CD14-positive monocyte (primary cell): Measurements from ENCODE around the gene TLR4. TPM values are rescaled to one million over a fixed set of nuclear protein-coding genes. Genes with fewer than 3 reads are reported as not detected.

Experiments used
- DNase-seq, 3 donors: peaks; one replicate each; pipeline ENCODE4 v3.0.0-alpha.2; 2011 to 2022
- H2AFZ ChIP-seq: 2 replicates; pipeline ENCODE4 v1.6.0; 2012; ENCODE audit warnings: mild to moderate bottlenecking, low read depth, low read length, inconsistent platforms; ENCODE audit not compliant: insufficient read depth, poor library complexity, severe bottlenecking
- H3K27ac ChIP-seq, 2 donors: 1 replicate in 1 of 2; 2 replicates in 1 of 2; pipeline ENCODE4 v1.5.1; 2012 to 2013; ENCODE audit warnings: low read length in 2 of 2, control low read depth in 1 of 2, inconsistent platforms in 1 of 2, low read depth in 1 of 2, mild to moderate bottlenecking in 1 of 2
- H3K27me3 ChIP-seq, 2 donors: one replicate each; pipeline versions ENCODE4 v1.6.0 to v1.6.1; 2011 to 2013; ENCODE audit warnings: low read length in 2 of 2; ENCODE audit not compliant: control insufficient read depth in 2 of 2, insufficient read depth in 2 of 2
- H3K36me3 ChIP-seq, 2 donors: replicated peaks in 1 of 2; 1 replicate in 1 of 2; 2 replicates in 1 of 2; pipeline versions ENCODE4 v1.5.1 to v1.6.1; 2012 to 2013; ENCODE audit warnings: low read length in 2 of 2, control low read depth in 1 of 2, inconsistent platforms in 1 of 2, mild to moderate bottlenecking in 1 of 2; ENCODE audit not compliant: insufficient read depth in 2 of 2, control insufficient read depth in 1 of 2
- H3K4me1 ChIP-seq, 2 donors: 1 replicate in 1 of 2; 2 replicates in 1 of 2; pipeline versions ENCODE4 v1.5.1 to v1.6.1; 2012 to 2013; ENCODE audit warnings: low read length in 2 of 2, control low read depth in 1 of 2, inconsistent platforms in 1 of 2, mild to moderate bottlenecking in 1 of 2, moderate library complexity in 1 of 2; ENCODE audit not compliant: insufficient read depth in 2 of 2, control insufficient read depth in 1 of 2
- H3K4me2 ChIP-seq: replicated peaks from 2 replicates; pipeline ENCODE3; 2012; ENCODE audit warnings: low read length, moderate library complexity, mild to moderate bottlenecking; ENCODE audit not compliant: poor library complexity, severe bottlenecking; ENCODE audit errors: extremely low read depth
- H3K4me3 ChIP-seq, 3 experiments: fragments of 200-600 bp in 1 of 3; sonication (generic) in 1 of 3; replicated peaks in 1 of 3; 1 replicate in 2 of 3; 2 replicates in 1 of 3; pipeline ENCODE4 v1.5.1; 2011 to 2013; ENCODE audit warnings: low read length in 3 of 3, mild to moderate bottlenecking in 3 of 3, control low read depth in 2 of 3, low read depth in 2 of 3, inconsistent platforms in 1 of 3, moderate library complexity in 1 of 3
- H3K79me2 ChIP-seq: 2 replicates; pipeline ENCODE4 v1.6.0; 2012; ENCODE audit warnings: mild to moderate bottlenecking, control low read depth, inconsistent platforms, low read length, moderate library complexity; ENCODE audit not compliant: insufficient read depth
- H3K9ac ChIP-seq: 2 replicates; pipeline ENCODE4 v1.6.0; 2017; ENCODE audit warnings: low read length, mild to moderate bottlenecking; ENCODE audit not compliant: insufficient read depth, poor library complexity, severe bottlenecking
- H3K9me3 ChIP-seq, 2 donors: replicated peaks in 1 of 2; 1 replicate in 1 of 2; 2 replicates in 1 of 2; pipeline versions ENCODE4 v1.5.1 to v1.6.1; 2012 to 2013; ENCODE audit warnings: low read length in 2 of 2, control low read depth in 1 of 2; ENCODE audit not compliant: control insufficient read depth in 1 of 2, insufficient read depth in 1 of 2
- H4K20me1 ChIP-seq: 2 replicates; pipeline ENCODE4 v1.6.0; 2012; ENCODE audit warnings: mild to moderate bottlenecking, low read length, control low read depth, moderate library complexity; ENCODE audit not compliant: insufficient read depth
- H3K27ac Mint-ChIP-seq, 7 donors: one replicate each; pipeline ENCODE4 v1.8.0; 2020; ENCODE audit warnings: mild to moderate bottlenecking in 7 of 7, mixed read lengths in 7 of 7, moderate library complexity in 6 of 7, inconsistent platforms in 2 of 7
- H3K27me3 Mint-ChIP-seq, 3 donors: one replicate each; pipeline ENCODE4 v1.8.0; 2021 to 2022; ENCODE audit warnings: low read depth in 3 of 3, mild to moderate bottlenecking in 3 of 3, mixed read lengths in 3 of 3, moderate library complexity in 3 of 3, inconsistent platforms in 1 of 3
- H3K36me3 Mint-ChIP-seq, 2 donors: one replicate each; pipeline ENCODE4 v1.8.0; 2020; ENCODE audit warnings: mixed read lengths in 2 of 2, inconsistent platforms in 1 of 2, mild to moderate bottlenecking in 1 of 2
- H3K4me1 Mint-ChIP-seq: one replicate; pipeline ENCODE4 v1.8.0; 2020; ENCODE audit warnings: mild to moderate bottlenecking, mixed read lengths
- H3K4me3 Mint-ChIP-seq, 2 donors: one replicate each; pipeline ENCODE4 v1.8.0; 2020; ENCODE audit warnings: mild to moderate bottlenecking in 2 of 2, mixed read lengths in 2 of 2, moderate library complexity in 1 of 2
- H3K9me3 Mint-ChIP-seq, 7 donors: one replicate each; pipeline ENCODE4 v1.8.0; 2020 to 2022; ENCODE audit warnings: mixed read lengths in 7 of 7, mild to moderate bottlenecking in 6 of 7, moderate library complexity in 6 of 7, inconsistent platforms in 2 of 7
- CTCF ChIP-seq: fragments of 200-600 bp; IDR thresholded peaks from one replicate; pipeline ENCODE4 v1.8.0; 2022; ENCODE audit warnings: antibody characterized with exemption, mild to moderate bottlenecking
- WGBS: methylation state at CpG from one replicate; pipeline ENCODE4 v1.1.5; 2013; ENCODE audit warnings: missing lambda C conversion rate; ENCODE audit not compliant: insufficient coverage; 5-methylcytosine and 5-hydroxymethylcytosine counted together
- intact Hi-C, 2 donors: fragments of 100-400 bp; cut with micrococcal nuclease; formaldehyde crosslinking; loops; one replicate each; pipeline versions ENCODE4 v1.15.0 to v1.15.1; 2023
- polyA plus RNA-seq, 3 donors: library from polyadenylated mRNA; depleted of rRNA in 1 of 3; unstranded in 2 of 3; stranded (reverse) in 1 of 3; fragments of 300-500 nt in 2 of 3; fragments of >200 nt in 1 of 3; fragmentation: Illumina TruSeq in 2 of 3; gene quantifications; 1 replicate in 2 of 3; 2 replicates in 1 of 3; pipeline ENCODE4 v1.2.3, GENCODE V29; 2012 to 2021

The TLR4 gene
- polyA plus RNA-seq, 3 donors: 34.0 to 214 (median 174) TPM

GRCh38 chr9:117696154-117696553 is 8.0 kb upstream of the TLR4 start:
- Mint-ChIP-seq H3K4me3 (no peak overlapping the region), H3K36me3 (peaks cover 0 to 4% of the 10 kb centered on the region in 2 donors), H3K4me1 (peaks cover 18% of the 10 kb centered on the region), H3K27ac (peak overlapping the region; percentile 75 to 92 (median 88)), H3K27me3 (no peaks in the 10 kb centered on the region), H3K9me3 (peaks cover 4 to 10% (median 8%) of the 10 kb centered on the region in 7 donors)
- H4K20me1 ChIP-seq: no peaks in the 10 kb centered on the region
- no peaks in the 10 kb centered on the region for H3K79me2 ChIP-seq
- TF ChIP-seq CTCF: no peak
- H2AFZ ChIP-seq: no peak overlapping the region
- WGBS: no CpG with 5 or more reads among the region's 2 CpGs
- peak overlapping the region; percentile 11 for H3K4me2 ChIP-seq
- DNase-seq: peak; percentile 87 to 98 (median 94)
- H3K27me3 ChIP-seq: no peaks in the 10 kb centered on the region
- H3K4me1 ChIP-seq: peaks cover 18 to 20% of the 10 kb centered on the region in 2 donors
- H3K27ac ChIP-seq: peak overlapping the region in 1 of 2 donors; percentile 75
- intact Hi-C loops: no loop called here
- no peaks in the 10 kb centered on the region for H3K36me3 ChIP-seq
- peaks cover 0 to 4% of the 10 kb centered on the region in 2 donors for H3K9me3 ChIP-seq
- H3K9ac ChIP-seq: no peak overlapping the region
- no peak overlapping the region for H3K4me3 ChIP-seq

- no peak overlapping the region for H3K4me3 Mint-ChIP-seq
- Histone ChIP-seq H3K36me3 (no peaks in the 10 kb centered on the region), H4K20me1 (no peaks in the 10 kb centered on the region), H3K9me3 (peaks cover 0 to 4% of the 10 kb centered on the region in 2 donors), H3K4me1 (peaks cover 23 to 26% of the 10 kb centered on the region in 2 donors), H3K4me3 (no peak overlapping the region), H3K27me3 (no peaks in the 10 kb centered on the region), H3K79me2 (no peaks in the 10 kb centered on the region), H3K4me2 (no peak overlapping the region), H3K9ac (no peak overlapping the region), H3K27ac (peak overlapping the region in 1 of 2 donors; percentile 75), H2AFZ (no peak overlapping the region)
- H3K27me3 Mint-ChIP-seq: no peaks in the 10 kb centered on the region
- peaks cover 4 to 10% (median 8%) of the 10 kb centered on the region in 7 donors for H3K9me3 Mint-ChIP-seq
- H3K4me1 Mint-ChIP-seq: peaks cover 25% of the 10 kb centered on the region
- DNase-seq: peak in 2 of 3 donors; percentile 48 to 53
- H3K36me3 Mint-ChIP-seq: peaks cover 0 to 4% of the 10 kb centered on the region in 2 donors
- peak overlapping the region; percentile 75 to 92 (median 88) for H3K27ac Mint-ChIP-seq
- intact Hi-C loops: no loop called here
- 0% methylated on average over 1 of the region's 1 CpG for WGBS
- no peak for TF ChIP-seq CTCF
These were observed 7.2 kb upstream of the TLR4 start for GRCh38 chr9:117697046-117697445.
